HepG2 (cell line): ENCODE results near the gene IRF2. TPM values are rescaled to one million over a fixed set of nuclear protein-coding genes. Genes with fewer than 3 reads are reported as not detected.

Source experiments
- ATAC-seq: fragments of 200-7000 bp; cut with Tn5 transposase; 3 replicates; pipeline ENCODE4 v1.9.1; 2020; ENCODE audit warnings: mild to moderate bottlenecking, moderate library complexity
- BruUV-seq: library from RNA; stranded (reverse); fragments of 400-500 nt; replicated peaks from 2 replicates; lab custom pipeline; 2021; lab: Mats Ljungman, UMichigan
- CTCF ChIA-PET: fragments of 300-600 bp; formaldehyde crosslinking; extraction: SDS; loops from one replicate; lab custom pipeline; 2021; ENCODE audit warnings: low total read pairs, inconsistent platforms, low intra/inter-chr PET ratio; lab: Yijun Ruan, JAX
- POLR2A ChIA-PET: fragments of 350-600 bp; sonication (Branson Sonifier 250); formaldehyde crosslinking; loops from one replicate; lab custom pipeline; 2020; ENCODE audit warnings: antibody characterized with exemption, inconsistent platforms; lab: Yijun Ruan, JAX
- DNase-seq: peaks from one replicate; pipeline ENCODE4 v3.0.0-alpha.2; 2015; ENCODE audit warnings: low spot score
- FAIRE-seq: peaks from 3 replicates; lab custom pipeline; 2011; peaks lifted over from hg19 to GRCh38; lab: Jason Lieb, UNC
- H2AFZ ChIP-seq: one replicate; pipeline ENCODE4 v1.6.1; 2011; ENCODE audit warnings: low read length, inconsistent platforms
- H3K27ac ChIP-seq: fragments of 300-600 bp; 3 replicates; pipeline ENCODE4 v1.8.0; 2011; ENCODE audit warnings: mixed run types, mild to moderate bottlenecking, mixed read lengths, low read length, inconsistent platforms; ENCODE audit not compliant: insufficient read depth; ENCODE audit errors: extremely low read length
- H3K27me3 ChIP-seq, 2 experiments: fragments of 200-600 bp in 1 of 2; 2 replicates in 1 of 2; 3 replicates in 1 of 2; pipeline versions ENCODE4 v1.6.0 to v1.8.0; 2011; ENCODE audit warnings: low read length in 2 of 2, mild to moderate bottlenecking in 2 of 2, moderate library complexity in 2 of 2, inconsistent platforms in 1 of 2; ENCODE audit not compliant: insufficient read depth in 2 of 2, control insufficient read depth in 1 of 2
- H3K36me3 ChIP-seq, 2 experiments: fragments of 200-600 bp in 1 of 2; replicated peaks in 1 of 2; 2 replicates in 1 of 2; 3 replicates in 1 of 2; pipeline versions ENCODE4 v1.5.1 to v1.8.0; 2011; ENCODE audit warnings: low read length in 2 of 2, inconsistent platforms in 1 of 2; ENCODE audit not compliant: insufficient read depth in 2 of 2, control insufficient read depth in 1 of 2
- H3K4me1 ChIP-seq: 2 replicates; pipeline ENCODE4 v1.5.1; 2012; ENCODE audit warnings: low read length, inconsistent platforms; ENCODE audit not compliant: insufficient read depth
- H3K4me2 ChIP-seq: 2 replicates; pipeline ENCODE4 v1.6.0; 2011; ENCODE audit warnings: low read depth, low read length, inconsistent platforms
- H3K4me3 ChIP-seq, 3 experiments: fragments of 200-600 bp in 1 of 3; sonication (generic), shearing (Covaris generic) in 1 of 3; replicated peaks in 1 of 3; 2 replicates each; pipeline ENCODE4 v1.5.1; 2011 to 2016; ENCODE audit warnings: low read length in 3 of 3, inconsistent platforms in 2 of 3, low read depth in 2 of 3, mild to moderate bottlenecking in 2 of 3, control low read depth in 1 of 3, mixed read lengths in 1 of 3; ENCODE audit not compliant: insufficient read depth in 1 of 3
- H3K79me2 ChIP-seq: one replicate; pipeline ENCODE4 v1.6.1; 2011; ENCODE audit warnings: low read length, inconsistent platforms; ENCODE audit not compliant: insufficient read depth
- H3K9ac ChIP-seq: 2 replicates; pipeline ENCODE4 v1.6.0; 2011; ENCODE audit warnings: mild to moderate bottlenecking, low read depth, low read length, inconsistent platforms; ENCODE audit not compliant: insufficient read depth
- H3K9me3 ChIP-seq: 2 replicates; pipeline ENCODE4 v1.5.1; 2012; ENCODE audit warnings: mild to moderate bottlenecking, low read length
- H4K20me1 ChIP-seq: 2 replicates; pipeline ENCODE4 v1.6.0; 2011; ENCODE audit warnings: inconsistent platforms, mild to moderate bottlenecking, low read length, moderate library complexity; ENCODE audit not compliant: insufficient read depth
- FOSL1 ChIP-seq: sonication (generic); formaldehyde crosslinking; IDR thresholded peaks from 2 replicates; pipeline ENCODE4 v1.9.0; 2021; ENCODE audit warnings: missing genetic modification reagents, borderline replicate concordance
- HNRNPLL ChIP-seq: fragments of 200-400 bp; formaldehyde crosslinking; IDR thresholded peaks from 2 replicates; pipeline ENCODE4 v1.6.1; 2017; ENCODE audit warnings: mild to moderate bottlenecking, low read depth, low read length; ENCODE audit not compliant: poor library complexity, severe bottlenecking
- KAT7 ChIP-seq: IDR thresholded peaks from 2 replicates; pipeline ENCODE4 v1.6.1; 2018; ENCODE audit warnings: borderline replicate concordance, missing compliant biosample characterization
- KLF9 ChIP-seq: IDR thresholded peaks from 2 replicates; pipeline ENCODE4 v1.6.1; 2016; ENCODE audit warnings: low read depth
- MAFG ChIP-seq: sonication (generic); formaldehyde crosslinking; IDR thresholded peaks from 2 replicates; pipeline ENCODE4 v1.5.1; 2020; ENCODE audit warnings: mild to moderate bottlenecking, missing genetic modification reagents
- NFE2L2 ChIP-seq: fragments of 150-350 bp; IDR thresholded peaks from 2 replicates; pipeline ENCODE4 v1.6.1; 2014; ENCODE audit warnings: low read length
- POLR2A ChIP-seq, 2 experiments: IDR thresholded peaks; 2 replicates each; pipeline ENCODE4 v1.6.1; 2011; ENCODE audit warnings: low read depth in 2 of 2, low read length in 2 of 2, mild to moderate bottlenecking in 1 of 2, moderate library complexity in 1 of 2; ENCODE audit not compliant: insufficient read depth in 1 of 2
- SALL1 ChIP-seq: sonication (generic); formaldehyde crosslinking; IDR thresholded peaks from 2 replicates; pipeline ENCODE4 v1.8.0; 2022; ENCODE audit warnings: mild to moderate bottlenecking, missing genetic modification reagents
- ZNF546 ChIP-seq: sonication (generic); formaldehyde crosslinking; conservative IDR thresholded peaks from 2 replicates; pipeline ENCODE4 v1.8.1; 2023; ENCODE audit warnings: mild to moderate bottlenecking, missing genetic modification reagents
- ZNF576 ChIP-seq: sonication (generic); formaldehyde crosslinking; IDR thresholded peaks from 2 replicates; pipeline ENCODE4 v1.4.0; 2020; ENCODE audit warnings: mild to moderate bottlenecking, missing genetic modification reagents
- ZNF672 ChIP-seq: sonication (generic); formaldehyde crosslinking; IDR thresholded peaks from 2 replicates; pipeline ENCODE4 v1.8.1; 2022; ENCODE audit warnings: missing genetic modification reagents
- ZNF740 ChIP-seq: sonication (generic); formaldehyde crosslinking; IDR thresholded peaks from 2 replicates; pipeline ENCODE4 v1.4.0; 2020; ENCODE audit warnings: missing genetic modification reagents
- WGBS: methylation state at CpG from one replicate; pipeline ENCODE4 v1.1.6; 2017; ENCODE audit warnings: low lambda C conversion rate; 5-methylcytosine and 5-hydroxymethylcytosine counted together
- in situ Hi-C: cut with HindIII; loops from 2 replicates; pipeline ENCODE4 v1.10.0; 2017; ENCODE audit warnings: low pct_unique_long_range_greater_than_20kb; ENCODE audit not compliant: extremely low pct_ligation_motif_present
- intact Hi-C: fragments of 100-400 bp; cut with micrococcal nuclease; formaldehyde crosslinking; loops from one replicate; pipeline ENCODE4 v1.10.0; 2022; ENCODE audit not compliant: unreplicated experiment
- polyA plus RNA-seq, 8 experiments: library from polyadenylated mRNA; depleted of rRNA in 3 of 8; stranded (reverse) in 7 of 8; unstranded in 1 of 8; fragments of >200 nt; fragmentation: Illumina TruSeq in 4 of 8; extraction: Trizol in 4 of 8; gene quantifications; 2 replicates each; pipeline versions ENCODE4 v1.2.1 to v1.2.3, GENCODE V29; 2011 to 2016; ENCODE audit warnings: low read depth in 4 of 8, missing spikeins in 1 of 8, mixed read lengths in 1 of 8; ENCODE audit not compliant: insufficient read depth in 1 of 8
- total RNA-seq, 5 experiments: library from RNA; depleted of rRNA; stranded (reverse); fragments of >200 nt; fragmentation: Illumina TruSeq; extraction: Trizol; gene quantifications; 2 replicates each; pipeline ENCODE4 v1.2.3, GENCODE V29; 2016; ENCODE audit warnings: low read depth in 1 of 5
- TF ChIP-seq, protein P1 (sequence below): sonication (generic); formaldehyde crosslinking; IDR thresholded peaks from 2 replicates; pipeline ENCODE4 v1.5.1; 2020; ENCODE audit warnings: mild to moderate bottlenecking, missing genetic modification reagents, borderline replicate concordance
- TF ChIP-seq, protein P2 (sequence below): IDR thresholded peaks from 2 replicates; pipeline ENCODE4 v1.6.1; 2016
- TF ChIP-seq, protein P3 (sequence below): sonication (generic); formaldehyde crosslinking; IDR thresholded peaks from 2 replicates; pipeline ENCODE4 v1.5.1; 2020; ENCODE audit warnings: mild to moderate bottlenecking, missing genetic modification reagents

IRF2 gene
- total and polyA plus RNA-seq, 2 of the 13 experiments (the other 11 are each of a cell fraction or from before 2014, with no cell fraction given), result 15.5 to 28.8 TPM

GRCh38 chr4:184420402-184420801, 53.9 kb downstream of the IRF2 start (continued):
- TF ChIP-seq SALL1 (CRISPR knock-in tag), result no peak

DNA sequence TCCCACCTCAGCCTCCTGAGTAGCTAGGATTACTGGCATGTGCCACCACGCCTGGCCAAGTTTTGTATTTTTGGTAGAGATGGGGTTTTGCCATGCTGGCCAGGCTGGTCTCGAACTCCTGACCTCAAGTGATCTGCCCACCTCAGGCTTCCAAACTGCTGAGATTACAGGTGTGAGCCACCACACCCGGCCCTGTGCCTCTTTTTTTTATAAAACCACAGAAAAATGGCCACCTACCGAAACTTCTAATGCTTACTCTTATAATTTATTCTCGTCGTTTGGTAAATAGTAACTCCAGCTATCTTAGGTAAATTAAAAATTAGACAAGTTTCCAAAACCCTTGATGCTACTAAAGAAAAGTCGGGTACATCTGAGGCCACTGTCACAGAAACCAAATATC, 54.4 kb downstream of the IRF2 start:
- FAIRE-seq, result no peak
- Histone ChIP-seq H3K27me3 (no peaks in the 10 kb centered on the region), H3K27ac (no peak overlapping the region), H3K36me3 (peaks cover 21 to 71% of the 10 kb centered on the region in 2 experiments), H3K79me2 (peaks cover 9% of the 10 kb centered on the region), H2AFZ (no peak overlapping the region), H3K9ac (no peak overlapping the region), H3K9me3 (no peaks in the 10 kb centered on the region)
- POLR2A ChIA-PET, result interaction anchor here (0.6 kb wide), 1 partner anchor 71 kb away, joined by 3 read pairs; no protein-coding TSS in a partner anchor
- TF ChIP-seq, protein P1, sequence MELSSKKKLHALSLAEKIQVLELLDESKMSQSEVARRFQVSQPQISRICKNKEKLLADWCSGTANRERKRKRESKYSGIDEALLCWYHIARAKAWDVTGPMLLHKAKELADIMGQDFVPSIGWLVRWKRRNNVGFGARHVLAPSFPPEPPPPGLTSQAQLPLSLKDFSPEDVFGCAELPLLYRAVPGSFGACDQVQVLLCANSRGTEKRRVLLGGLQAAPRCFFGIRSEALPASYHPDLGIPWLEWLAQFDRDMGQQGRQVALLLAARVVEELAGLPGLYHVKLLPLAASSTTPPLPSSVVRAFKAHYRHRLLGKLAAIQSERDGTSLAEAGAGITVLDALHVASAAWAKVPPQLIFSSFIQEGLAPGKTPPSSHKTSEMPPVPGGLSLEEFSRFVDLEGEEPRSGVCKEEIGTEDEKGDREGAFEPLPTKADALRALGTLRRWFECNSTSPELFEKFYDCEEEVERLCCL, result no peak
- TF ChIP-seq, protein P2, sequence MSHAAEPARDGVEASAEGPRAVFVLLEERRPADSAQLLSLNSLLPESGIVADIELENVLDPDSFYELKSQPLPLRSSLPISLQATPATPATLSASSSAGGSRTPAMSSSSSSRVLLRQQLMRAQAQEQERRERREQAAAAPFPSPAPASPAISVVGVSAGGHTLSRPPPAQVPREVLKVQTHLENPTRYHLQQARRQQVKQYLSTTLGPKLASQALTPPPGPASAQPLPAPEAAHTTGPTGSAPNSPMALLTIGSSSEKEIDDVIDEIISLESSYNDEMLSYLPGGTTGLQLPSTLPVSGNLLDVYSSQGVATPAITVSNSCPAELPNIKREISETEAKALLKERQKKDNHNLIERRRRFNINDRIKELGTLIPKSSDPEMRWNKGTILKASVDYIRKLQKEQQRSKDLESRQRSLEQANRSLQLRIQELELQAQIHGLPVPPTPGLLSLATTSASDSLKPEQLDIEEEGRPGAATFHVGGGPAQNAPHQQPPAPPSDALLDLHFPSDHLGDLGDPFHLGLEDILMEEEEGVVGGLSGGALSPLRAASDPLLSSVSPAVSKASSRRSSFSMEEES (CRISPR knock-in tag), result no peak
- TF ChIP-seq SALL1 (CRISPR knock-in tag) (no peak), POLR2A (IDR thresholded peaks at IDR 0.05; ENCODE audit: insufficient read depth in 1 of 2, low read depth in 2 of 2, low read length in 2 of 2) (no peak), ZNF546 (CRISPR knock-in tag) (no peak), ZNF740 (CRISPR knock-in tag) (no peak), ZNF672 (no peak), KAT7 (CRISPR knock-in tag) (no peak), ZNF576 (CRISPR knock-in tag) (no peak), NFE2L2 (no peak), HNRNPLL (no peak), KLF9 (no peak), MAFG (CRISPR knock-in tag) (no peak), FOSL1 (CRISPR knock-in tag) (no peak)
- TF ChIP-seq, protein P3, sequence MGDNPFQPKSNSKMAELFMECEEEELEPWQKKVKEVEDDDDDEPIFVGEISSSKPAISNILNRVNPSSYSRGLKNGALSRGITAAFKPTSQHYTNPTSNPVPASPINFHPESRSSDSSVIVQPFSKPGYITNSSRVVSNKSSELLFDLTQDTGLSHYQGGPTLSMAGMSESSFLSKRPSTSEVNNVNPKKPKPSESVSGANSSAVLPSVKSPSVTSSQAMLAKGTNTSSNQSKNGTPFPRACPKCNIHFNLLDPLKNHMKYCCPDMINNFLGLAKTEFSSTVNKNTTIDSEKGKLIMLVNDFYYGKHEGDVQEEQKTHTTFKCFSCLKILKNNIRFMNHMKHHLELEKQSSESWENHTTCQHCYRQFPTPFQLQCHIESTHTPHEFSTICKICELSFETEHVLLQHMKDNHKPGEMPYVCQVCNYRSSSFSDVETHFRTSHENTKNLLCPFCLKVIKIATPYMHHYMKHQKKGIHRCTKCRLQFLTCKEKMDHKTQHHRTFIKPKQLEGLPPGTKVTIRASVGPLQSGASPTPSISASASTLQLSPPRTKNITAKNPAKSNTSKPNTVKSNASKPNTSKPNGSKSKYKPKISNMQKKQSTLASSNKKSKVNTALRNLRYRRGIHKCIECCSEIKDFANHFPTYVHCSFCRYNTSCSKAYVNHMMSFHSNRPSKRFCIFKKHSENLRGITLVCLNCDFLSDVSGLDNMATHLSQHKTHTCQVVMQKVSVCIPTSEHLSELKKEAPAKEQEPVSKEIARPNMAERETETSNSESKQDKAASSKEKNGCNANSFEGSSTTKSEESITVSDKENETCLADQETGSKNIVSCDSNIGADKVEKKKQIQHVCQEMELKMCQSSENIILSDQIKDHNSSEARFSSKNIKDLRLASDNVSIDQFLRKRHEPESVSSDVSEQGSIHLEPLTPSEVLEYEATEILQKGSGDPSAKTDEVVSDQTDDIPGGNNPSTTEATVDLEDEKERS, result no peak
- TF ChIP-seq, all 625 proteins: peak for 0
- H4K20me1 ChIP-seq, result no peaks in the 10 kb centered on the region
- CTCF ChIA-PET, result no interaction called here
- no peaks in the 10 kb centered on the region for H3K4me1 ChIP-seq
- in situ Hi-C loops (no loop called here), intact Hi-C loops (no loop called here)
- BruUV-seq, result no TSS peak
- ATAC-seq (no peak), DNase-seq (no peak)
- WGBS, result 96% methylated on average over 7 of the region's 7 CpGs
- no peak overlapping the region for H3K4me3 ChIP-seq
- no peak overlapping the region for H3K4me2 ChIP-seq
